ENCODE data around the gene MFNG. TPM values are rescaled to one million over a fixed set of nuclear protein-coding genes. Genes with fewer than 3 reads are reported as not detected.

The MFNG gene
- total and polyA plus RNA-seq, 2 donors (not counting 1 experiment from before 2014, with no cell fraction given) = 0.15 TPM; not detected in 1

- Histone ChIP-seq H3K4me1 (ENCODE audit: control insufficient read depth, extremely low read depth, insufficient read depth, low read length) (peaks cover 5% of the 10 kb centered on the region), H3K9me3 (ENCODE audit: control insufficient read depth, insufficient read depth, low read depth, low read length) (peaks cover 4% of the 10 kb centered on the region), H3K27me3 (ENCODE audit: control insufficient read depth, insufficient read depth, low read length) (peaks cover 14% of the 10 kb centered on the region), H3K36me3 (ENCODE audit: control insufficient read depth, insufficient read depth, low read length) (no peaks in the 10 kb centered on the region), H4K20me1 (ENCODE audit: control insufficient read depth, extremely low read depth, insufficient read depth, low read length) (no peaks in the 10 kb centered on the region), H3K27ac (ENCODE audit: insufficient read depth, low read length) (peak overlapping the region; percentile 56), H3K79me2 (ENCODE audit: control insufficient read depth, insufficient read depth, low read length) (no peaks in the 10 kb centered on the region), H3K9ac (ENCODE audit: insufficient read depth, low read length) (no peak overlapping the region), H3K4me2 (ENCODE audit: extremely low read depth, insufficient read depth, low read length) (no peak overlapping the region), H3K4me3 (replicated peaks in 1 of 4; ENCODE audit: control extremely low read depth in 1 of 4, insufficient read depth in 1 of 4, low read depth in 3 of 4, low read length in 4 of 4) (no peak overlapping the region), H2AFZ (ENCODE audit: low read length) (no peak overlapping the region)
- DNase-seq (ENCODE audit: low read depth in 2 of 2) = no peak
- no peak for TF ChIP-seq EZH2 (IDR thresholded peaks at IDR 0.05; ENCODE audit: low read length, missing control alignments)
- no peak for TF ChIP-seq CTCF (conservative IDR thresholded peaks at IDR 0.05 in 1 of 2, IDR thresholded peaks at IDR 0.05 in 1 of 2; ENCODE audit: low read depth in 1 of 2, low read length in 2 of 2)
Measured at GRCh38 chr22:37432708-37433054, 53.5 kb downstream of the MFNG start.

- H3K4me1 ChIP-seq (ENCODE audit: control insufficient read depth, extremely low read depth, insufficient read depth, low read length) = peaks cover 5% of the 10 kb centered on the region
- peak overlapping the region; percentile 80 for H3K27ac ChIP-seq (ENCODE audit: insufficient read depth, low read length)
- no peak overlapping the region for H3K4me3 ChIP-seq (replicated peaks in 1 of 4; ENCODE audit: control extremely low read depth in 1 of 4, insufficient read depth in 1 of 4, low read depth in 3 of 4, low read length in 4 of 4)
- TF ChIP-seq EZH2 (IDR thresholded peaks at IDR 0.05; ENCODE audit: low read length, missing control alignments) (no peak), CTCF (conservative IDR thresholded peaks at IDR 0.05 in 1 of 2, IDR thresholded peaks at IDR 0.05 in 1 of 2; ENCODE audit: low read depth in 1 of 2, low read length in 2 of 2) (no peak)
- peaks cover 4% of the 10 kb centered on the region for H3K9me3 ChIP-seq (ENCODE audit: control insufficient read depth, insufficient read depth, low read depth, low read length)
- H3K4me2 ChIP-seq (ENCODE audit: extremely low read depth, insufficient read depth, low read length) = peak overlapping the region; percentile 59
- no peak overlapping the region for H2AFZ ChIP-seq (ENCODE audit: low read length)
- peaks cover 19% of the 10 kb centered on the region for H3K27me3 ChIP-seq (ENCODE audit: control insufficient read depth, insufficient read depth, low read length)
- DNase-seq (ENCODE audit: low read depth in 2 of 2) = peak; percentile 98 to 100
- peak overlapping the region; percentile 2 for H3K9ac ChIP-seq (ENCODE audit: insufficient read depth, low read length)
- no peaks in the 10 kb centered on the region for H3K79me2 ChIP-seq (ENCODE audit: control insufficient read depth, insufficient read depth, low read length)
- H3K36me3 ChIP-seq (ENCODE audit: control insufficient read depth, insufficient read depth, low read length) = no peaks in the 10 kb centered on the region
- H4K20me1 ChIP-seq (ENCODE audit: control insufficient read depth, extremely low read depth, insufficient read depth, low read length) = no peaks in the 10 kb centered on the region
Measured at GRCh38 chr22:37431801-37432707, 54.1 kb downstream of the MFNG start.

GRCh38 chr22:37431366-37431765 is 54.8 kb downstream of the MFNG start:
- Histone ChIP-seq H3K36me3 (ENCODE audit: control insufficient read depth, insufficient read depth, low read length) (no peaks in the 10 kb centered on the region), H2AFZ (ENCODE audit: low read length) (no peak overlapping the region), H3K79me2 (ENCODE audit: control insufficient read depth, insufficient read depth, low read length) (no peaks in the 10 kb centered on the region), H3K27ac (ENCODE audit: insufficient read depth, low read length) (peak overlapping the region; percentile 80), H3K27me3 (ENCODE audit: control insufficient read depth, insufficient read depth, low read length) (peaks cover 22% of the 10 kb centered on the region), H3K4me3 (replicated peaks in 1 of 4; ENCODE audit: control extremely low read depth in 1 of 4, insufficient read depth in 1 of 4, low read depth in 3 of 4, low read length in 4 of 4) (no peak overlapping the region), H3K4me1 (ENCODE audit: control insufficient read depth, extremely low read depth, insufficient read depth, low read length) (peaks cover 5% of the 10 kb centered on the region), H3K9me3 (ENCODE audit: control insufficient read depth, insufficient read depth, low read depth, low read length) (peaks cover 4% of the 10 kb centered on the region), H3K4me2 (ENCODE audit: extremely low read depth, insufficient read depth, low read length) (no peak overlapping the region), H3K9ac (ENCODE audit: insufficient read depth, low read length) (no peak overlapping the region), H4K20me1 (ENCODE audit: control insufficient read depth, extremely low read depth, insufficient read depth, low read length) (no peaks in the 10 kb centered on the region)
- no peak for TF ChIP-seq CTCF (conservative IDR thresholded peaks at IDR 0.05 in 1 of 2, IDR thresholded peaks at IDR 0.05 in 1 of 2; ENCODE audit: low read depth in 1 of 2, low read length in 2 of 2)
- TF ChIP-seq EZH2 (IDR thresholded peaks at IDR 0.05; ENCODE audit: low read length, missing control alignments) = no peak
- peak in 1 of 2 donors; percentile 69 for DNase-seq (ENCODE audit: low read depth in 2 of 2)
